ENCODE results near the gene B4GALT2.

Gene B4GALT2

DNA sequence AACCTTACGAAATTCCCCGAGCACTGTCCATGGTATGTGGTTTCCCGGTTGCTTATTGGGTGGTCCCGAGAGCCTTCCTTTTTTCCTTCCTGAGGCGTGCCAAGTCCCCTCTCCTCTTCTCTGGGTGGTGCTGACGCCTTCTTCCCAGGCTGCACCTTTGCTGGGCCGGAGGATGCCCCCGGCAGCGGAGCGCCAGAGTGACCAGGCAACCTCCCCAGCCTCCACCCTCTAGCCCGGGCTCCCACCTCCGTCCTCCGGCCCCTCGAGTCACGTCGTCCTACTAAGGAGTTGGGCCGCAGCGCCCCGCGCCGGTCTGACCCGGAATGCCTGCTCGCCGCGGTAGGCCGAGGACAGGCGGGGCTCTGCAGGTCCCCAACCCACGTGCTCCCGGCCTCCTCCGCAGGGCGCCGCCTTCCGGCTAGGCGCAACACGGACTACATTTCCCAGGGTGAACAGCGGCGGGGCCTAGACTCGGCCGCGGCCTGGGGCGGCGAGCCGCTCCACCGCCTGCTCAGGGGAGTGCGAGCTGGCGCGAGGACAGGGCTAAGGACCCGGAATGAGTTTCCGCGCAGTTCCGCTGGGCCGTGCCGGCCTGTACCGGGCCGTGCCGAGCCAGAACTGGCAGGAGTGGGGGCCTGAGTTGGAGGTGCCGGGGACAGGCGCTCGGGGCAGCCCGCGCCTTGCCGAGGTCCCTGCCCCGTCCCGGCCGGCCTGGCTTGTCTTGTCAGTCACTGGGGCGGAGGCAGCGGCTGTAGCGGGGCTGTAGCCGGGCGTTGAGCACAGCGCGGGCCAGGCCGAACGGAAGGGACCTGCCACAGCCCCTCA, 32.6 kb upstream of the B4GALT2 start, which contains the start of gene IPO13:
Gene IPO13 (plus strand): TSS at position 715 of the 825 bp plus-strand sequence. CDS start 651 bp downstream, outside the sequence.
- peak; percentile 90 for DNase-seq (ENCODE audit: low read depth)

DNA sequence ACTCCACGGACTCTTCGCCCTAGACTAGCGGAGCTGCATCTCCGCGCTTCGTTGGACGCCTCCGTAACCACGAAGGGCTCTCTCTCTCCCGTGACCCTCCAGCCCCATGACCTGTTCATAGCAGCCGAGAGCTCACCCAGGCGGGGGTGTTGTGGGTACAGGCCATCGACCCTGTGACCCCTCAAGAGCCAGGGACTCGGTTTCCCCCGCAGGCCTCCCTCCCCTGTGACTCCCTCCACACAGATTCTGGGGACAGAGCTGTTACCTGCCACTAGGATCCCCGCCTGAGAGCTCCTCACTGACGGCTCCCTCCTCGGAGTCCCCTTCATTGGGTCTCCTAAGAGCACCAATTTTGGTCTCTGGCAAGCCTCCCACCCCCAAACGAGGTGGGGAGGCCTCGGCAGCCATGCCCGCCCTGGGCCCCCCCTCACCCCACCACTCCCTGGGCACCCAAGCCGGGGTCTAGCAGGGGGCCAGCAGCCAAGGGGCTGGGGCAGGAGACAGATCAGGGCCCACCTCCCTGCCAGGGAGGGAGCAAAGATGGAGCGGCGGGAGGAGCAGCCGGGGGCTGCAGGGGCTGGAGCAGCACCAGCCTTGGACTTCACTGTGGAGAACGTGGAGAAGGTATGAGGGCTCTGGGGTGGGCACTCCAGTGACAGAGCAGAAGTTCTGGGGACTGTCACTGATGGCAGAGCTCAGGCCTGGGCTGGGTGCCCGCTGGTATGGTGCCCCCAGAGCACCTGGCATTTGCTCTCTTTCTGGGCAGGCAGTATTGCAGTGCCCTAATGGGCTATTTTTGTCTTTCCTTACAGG, 31.7 kb upstream of the B4GALT2 start:
- no peak for DNase-seq (ENCODE audit: low read depth)

DNA sequence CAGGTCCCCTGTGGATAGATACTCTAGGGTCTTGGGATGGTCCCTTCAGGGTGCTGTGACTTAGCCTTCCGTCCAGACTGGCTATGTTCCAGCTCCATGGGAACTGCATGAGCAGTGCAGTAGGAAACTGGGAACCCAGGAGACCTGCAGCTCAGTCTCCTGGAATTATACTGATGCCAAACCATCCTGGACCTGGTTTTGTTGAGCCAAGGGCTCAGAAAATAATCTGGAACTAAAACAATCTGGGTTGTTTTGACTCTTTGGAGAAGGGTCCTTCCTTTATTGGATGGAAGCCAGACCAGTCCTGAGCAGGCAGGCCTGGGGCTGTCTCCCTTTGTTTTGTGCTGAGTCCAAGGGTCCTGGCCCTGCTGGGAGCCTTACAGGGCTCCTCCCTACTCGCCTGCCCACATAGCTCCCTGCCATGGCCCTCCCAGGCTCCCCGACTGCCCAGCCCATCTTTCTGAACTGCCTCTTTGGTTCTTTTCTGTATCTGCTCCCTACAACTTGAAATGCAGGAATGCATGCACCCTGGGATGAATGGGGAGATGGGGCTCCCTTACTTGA, 31.1 kb upstream of the B4GALT2 start:
- no peak for DNase-seq (ENCODE audit: low read depth)

- no peak for DNase-seq (ENCODE audit: low read depth)
These were observed 29.3 kb upstream of the B4GALT2 start for GRCh38 chr1:43949678-43950077.

GRCh38 chr1:43951021-43951985, 27.7 kb upstream of the B4GALT2 start:
- no peak for DNase-seq (ENCODE audit: low read depth)

DNA sequence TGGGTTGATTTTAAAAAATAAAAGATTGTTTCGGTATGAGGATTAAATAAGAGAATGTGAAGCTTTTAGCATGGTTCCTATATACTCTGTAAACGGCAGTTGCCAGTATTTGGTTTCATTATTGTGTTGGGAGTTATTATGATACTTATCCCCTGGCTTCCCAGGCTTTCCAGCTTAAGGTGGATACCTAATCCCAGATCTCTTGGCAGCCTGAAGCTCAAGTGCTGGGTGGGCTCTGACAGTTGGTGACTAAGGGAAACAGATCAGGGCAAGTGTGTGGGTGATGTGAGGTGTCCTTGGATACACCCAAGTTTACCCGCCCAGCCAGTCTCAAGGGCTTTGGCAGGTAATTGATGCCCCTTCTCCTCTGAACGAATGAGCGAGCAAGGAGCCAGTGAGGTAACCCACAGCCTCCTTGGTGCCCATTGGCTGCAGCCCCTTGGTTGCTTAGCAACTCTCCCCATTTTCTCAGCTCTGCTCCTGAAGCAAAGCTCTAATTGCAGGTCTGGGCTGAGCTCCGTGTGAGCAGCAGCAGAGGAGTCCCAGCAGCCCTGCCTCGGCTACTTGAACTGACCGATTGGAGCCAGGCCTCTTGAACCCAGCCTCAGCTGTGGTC, 26.2 kb upstream of the B4GALT2 start:
- DNase-seq (ENCODE audit: low read depth) = no peak

DNA sequence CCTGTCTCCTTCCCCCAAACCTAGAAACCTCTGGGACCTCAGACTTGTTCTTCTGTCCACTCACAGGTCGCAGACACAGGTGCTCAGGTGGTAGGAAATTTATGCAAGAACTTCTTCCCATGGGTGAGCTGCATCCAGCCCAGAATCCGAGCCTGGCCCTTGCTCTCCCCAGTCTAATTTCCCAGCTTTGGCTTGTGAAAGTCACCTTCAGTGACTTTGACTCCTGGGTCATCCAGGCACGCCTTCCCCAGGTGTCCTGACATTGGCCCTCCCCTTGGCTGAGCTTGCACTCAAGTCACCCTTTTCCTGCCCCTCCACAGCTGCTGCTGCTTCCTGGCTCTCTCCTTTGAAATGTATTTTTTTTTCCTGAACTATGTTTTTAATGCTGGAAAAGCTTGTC, 25.6 kb upstream of the B4GALT2 start:
- DNase-seq (ENCODE audit: low read depth) = no peak

- DNase-seq (ENCODE audit: low read depth) = no peak
These were observed 25.0 kb upstream of the B4GALT2 start for GRCh38 chr1:43954036-43954435.

GRCh38 chr1:43956234-43956633, 22.8 kb upstream of the B4GALT2 start:
- no peak for DNase-seq (ENCODE audit: low read depth)

GRCh38 chr1:43957407-43958040, 21.5 kb upstream of the B4GALT2 start:
- no peak for DNase-seq (ENCODE audit: low read depth)

- no peak for DNase-seq (ENCODE audit: low read depth)
These were observed 20.4 kb upstream of the B4GALT2 start for GRCh38 chr1:43958351-43959255.

DNA sequence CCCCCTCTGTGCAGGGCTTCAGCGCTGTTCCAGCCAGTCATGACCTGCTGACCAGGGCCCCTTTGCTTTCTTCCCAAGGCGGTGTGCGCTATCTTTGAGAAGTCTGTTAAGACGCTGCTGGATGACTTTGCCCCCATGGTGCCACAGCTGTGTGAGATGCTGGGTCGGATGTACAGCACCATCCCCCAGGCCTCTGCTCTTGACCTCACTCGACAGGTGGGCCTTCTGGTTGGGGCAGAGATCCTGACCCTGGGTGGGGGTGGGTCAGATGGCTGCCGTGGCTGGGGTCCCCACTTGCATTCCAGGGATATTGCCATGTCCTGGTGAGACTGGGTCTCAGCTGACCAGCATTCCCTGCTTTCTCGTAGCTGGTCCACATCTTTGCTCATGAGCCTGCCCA, 18.2 kb upstream of the B4GALT2 start:
- no peak for DNase-seq (ENCODE audit: low read depth)

DNA sequence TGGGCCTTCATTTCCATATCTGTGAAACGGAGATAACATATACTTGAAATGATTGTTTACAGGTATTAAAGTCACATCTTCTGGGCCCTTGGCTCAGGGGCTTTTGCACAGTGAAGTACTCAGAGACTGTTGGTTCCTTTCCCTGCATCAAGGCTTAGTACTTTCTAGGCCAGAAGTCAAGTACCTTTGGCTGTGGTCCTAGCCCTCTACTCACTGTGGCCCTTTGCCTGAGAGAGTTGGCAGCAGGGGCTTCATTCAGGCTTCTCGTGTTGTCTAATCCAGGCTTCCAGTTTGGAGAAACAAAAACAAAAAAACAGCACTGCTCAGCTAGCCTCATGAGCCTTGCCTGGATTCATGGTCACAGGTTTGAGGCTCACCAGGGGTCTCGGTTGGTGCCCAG, 17.3 kb upstream of the B4GALT2 start:
- no peak for DNase-seq (ENCODE audit: low read depth)

DNA sequence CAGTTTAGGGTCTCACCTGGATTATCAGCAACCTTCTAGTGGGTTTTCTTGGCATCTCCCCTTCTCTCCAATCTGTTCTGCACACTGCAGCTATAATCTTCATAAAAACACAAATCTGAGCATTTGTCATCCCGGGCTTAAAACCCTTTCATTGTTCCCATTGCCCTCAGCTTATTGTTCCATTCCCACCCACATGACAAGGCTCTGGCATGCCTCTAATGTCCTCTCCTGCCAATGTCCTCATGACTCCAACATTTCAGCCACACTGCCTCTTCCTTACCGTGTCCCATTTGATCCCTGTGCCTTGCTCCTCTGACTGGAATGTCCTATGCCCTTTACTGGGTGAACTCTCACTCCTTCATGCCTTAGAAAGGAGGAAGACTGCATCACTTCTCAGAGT, 16.7 kb upstream of the B4GALT2 start:
- no peak for DNase-seq (ENCODE audit: low read depth)

GRCh38 chr1:43963006-43963405, 16.0 kb upstream of the B4GALT2 start:
- no peak for DNase-seq (ENCODE audit: low read depth)

- no peak for DNase-seq (ENCODE audit: low read depth)
These were observed 15.1 kb upstream of the B4GALT2 start for GRCh38 chr1:43963890-43964289.

DNA sequence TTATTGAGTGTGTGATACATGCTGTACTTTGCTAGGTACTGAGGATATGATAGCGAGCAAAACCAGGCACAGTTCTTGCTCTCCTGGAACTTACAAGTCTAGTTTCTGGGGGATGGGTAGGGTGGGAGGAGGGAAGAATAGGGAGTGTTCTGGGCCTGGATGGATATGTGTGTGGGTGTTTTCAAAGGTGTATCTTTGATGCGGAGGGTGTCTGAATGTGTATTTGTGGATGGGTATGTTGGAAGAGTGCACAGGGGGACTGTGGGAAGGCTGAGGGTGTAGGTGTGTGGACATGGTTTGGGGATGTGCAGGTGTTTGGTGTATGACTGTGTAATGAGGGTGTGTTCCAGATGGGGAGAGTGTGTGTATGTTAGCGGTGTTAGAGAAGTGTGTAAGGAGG, 13.7 kb upstream of the B4GALT2 start:
- DNase-seq (ENCODE audit: low read depth) = no peak

- no peak for DNase-seq (ENCODE audit: low read depth)
These were observed 10.6 kb upstream of the B4GALT2 start for GRCh38 chr1:43968348-43968948.

GRCh38 chr1:43969416-43969745, 9.6 kb upstream of the B4GALT2 start:
- DNase-seq (ENCODE audit: low read depth) = no peak
